Liver (tissue), 9 donors: ENCODE measurements around the gene CALML3. TPM values are rescaled to one million over a fixed set of nuclear protein-coding genes. Genes with fewer than 3 reads are reported as not detected.

Experiments used
- DNase-seq: peaks from one replicate; pipeline ENCODE4 v3.0.0-alpha.2; 2017; ENCODE audit warnings: low spot score
- H3K27ac ChIP-seq, 2 donors: one replicate each; pipeline ENCODE4 v1.7.0; 2013; ENCODE audit warnings: inconsistent platforms in 2 of 2, low read length in 2 of 2, control low read depth in 1 of 2, low read depth in 1 of 2, mild to moderate bottlenecking in 1 of 2
- H3K27me3 ChIP-seq, 4 donors: one replicate each; pipeline versions ENCODE4 v1.6.1 to v1.7.0; 2013; ENCODE audit warnings: low read length in 3 of 4, inconsistent platforms in 1 of 4, mild to moderate bottlenecking in 1 of 4, moderate library complexity in 1 of 4; ENCODE audit not compliant: control insufficient read depth in 4 of 4, insufficient read depth in 4 of 4
- H3K36me3 ChIP-seq, 4 donors: one replicate each; pipeline versions ENCODE4 v1.6.1 to v1.7.0; 2013; ENCODE audit warnings: low read length in 3 of 4, mild to moderate bottlenecking in 3 of 4, low read depth in 1 of 4, moderate library complexity in 1 of 4; ENCODE audit not compliant: control insufficient read depth in 4 of 4, insufficient read depth in 3 of 4
- H3K4me1 ChIP-seq, 4 donors: one replicate each; pipeline versions ENCODE4 v1.6.1 to v1.7.0; 2013; ENCODE audit warnings: low read length in 3 of 4, mild to moderate bottlenecking in 3 of 4, moderate library complexity in 1 of 4; ENCODE audit not compliant: control insufficient read depth in 4 of 4, insufficient read depth in 4 of 4
- H3K4me3 ChIP-seq, 3 donors: one replicate each; pipeline versions ENCODE4 v1.6.1 to v1.7.0; 2013; ENCODE audit warnings: low read length in 3 of 3, control low read depth in 1 of 3, low read depth in 1 of 3, mild to moderate bottlenecking in 1 of 3
- H3K9ac ChIP-seq, 2 donors: one replicate each; pipeline ENCODE4 v1.7.0; 2013; ENCODE audit warnings: low read length in 2 of 2, mild to moderate bottlenecking in 2 of 2, moderate library complexity in 2 of 2, control low read depth in 1 of 2, low read depth in 1 of 2
- H3K9me3 ChIP-seq, 4 donors: one replicate each; pipeline versions ENCODE4 v1.6.1 to v1.7.0; 2013; ENCODE audit warnings: low read length in 3 of 4; ENCODE audit not compliant: control insufficient read depth in 4 of 4
- EGR1 ChIP-seq, 2 donors: IDR thresholded peaks; 2 replicates each; pipeline ENCODE4 v1.6.1; 2016 to 2018; ENCODE audit warnings: antibody characterized with exemption in 2 of 2, low read depth in 2 of 2
- FOXA1 ChIP-seq: IDR thresholded peaks from 2 replicates; pipeline ENCODE4 v1.6.1; 2016; ENCODE audit warnings: antibody characterized with exemption
- FOXA2 ChIP-seq: IDR thresholded peaks from 2 replicates; pipeline ENCODE4 v1.6.1; 2016; ENCODE audit warnings: antibody characterized with exemption
- GABPA ChIP-seq, 2 donors: IDR thresholded peaks in 1 of 2; conservative IDR thresholded peaks in 1 of 2; 2 replicates each; pipeline ENCODE4 v1.6.1; 2016; ENCODE audit warnings: antibody characterized with exemption in 2 of 2, mild to moderate bottlenecking in 1 of 2, moderate library complexity in 1 of 2
- HNF4A ChIP-seq, 2 donors: conservative IDR thresholded peaks; 2 replicates each; pipeline ENCODE4 v1.6.1; 2016; ENCODE audit warnings: antibody characterized with exemption in 2 of 2, mild to moderate bottlenecking in 2 of 2
- HNF4G ChIP-seq: IDR thresholded peaks from 2 replicates; pipeline ENCODE4 v1.6.1; 2016; ENCODE audit warnings: antibody characterized with exemption
- JUND ChIP-seq, 2 donors: IDR thresholded peaks; 2 replicates each; pipeline ENCODE4 v1.6.1; 2016; ENCODE audit warnings: antibody characterized with exemption in 2 of 2
- NR2F2 ChIP-seq: IDR thresholded peaks from 2 replicates; pipeline ENCODE4 v1.6.1; 2016; ENCODE audit warnings: antibody characterized with exemption
- RXRA ChIP-seq, 2 donors: IDR thresholded peaks; 2 replicates each; pipeline ENCODE4 v1.6.1; 2017 to 2018; ENCODE audit warnings: antibody characterized with exemption in 2 of 2, mild to moderate bottlenecking in 1 of 2
- SP1 ChIP-seq: IDR thresholded peaks from 2 replicates; pipeline ENCODE4 v1.6.1; 2018; ENCODE audit warnings: antibody characterized with exemption, mild to moderate bottlenecking
- TAF1 ChIP-seq: conservative IDR thresholded peaks from 2 replicates; pipeline ENCODE4 v1.6.1; 2016; ENCODE audit warnings: antibody characterized with exemption, mild to moderate bottlenecking
- YY1 ChIP-seq: IDR thresholded peaks from 2 replicates; pipeline ENCODE4 v1.6.1; 2016; ENCODE audit warnings: antibody characterized with exemption, mild to moderate bottlenecking
- WGBS: extraction: QIAGEN DNeasy Blood & Tissue Kit; methylation state at CpG from one replicate; pipeline ENCODE4 v1.1.7; 2013; 5-methylcytosine and 5-hydroxymethylcytosine counted together
- polyA plus RNA-seq, 2 donors: library from polyadenylated mRNA; stranded (reverse) in 1 of 2; unstranded in 1 of 2; fragments of 200-250 nt in 1 of 2; fragments of >200 nt in 1 of 2; fragmentation: Nextera tagmentation in 1 of 2; extraction: Ambion mirVana in 1 of 2; gene quantifications; one replicate each; pipeline versions ENCODE4 v1.2.1 to v1.2.3, GENCODE V29; 2013 to 2015
- total RNA-seq, 2 donors: library from RNA; depleted of rRNA; stranded (reverse); fragments of >200 nt; gene quantifications; one replicate each; pipeline ENCODE4 v1.2.3, GENCODE V29; 2014
- TF ChIP-seq, protein P1 (sequence below): IDR thresholded peaks from 2 replicates; pipeline ENCODE4 v1.6.1; 2016; ENCODE audit warnings: antibody characterized with exemption
- TF ChIP-seq, protein P2 (sequence below): IDR thresholded peaks from 2 replicates; pipeline ENCODE4 v1.6.1; 2016; ENCODE audit warnings: antibody characterized with exemption
- TF ChIP-seq, protein P3 (sequence below): IDR thresholded peaks from 2 replicates; pipeline ENCODE4 v1.6.1; 2016; ENCODE audit warnings: antibody characterized with exemption, mild to moderate bottlenecking
- TF ChIP-seq, protein P4 (sequence below): IDR thresholded peaks from 2 replicates; pipeline ENCODE4 v1.6.1; 2016; ENCODE audit warnings: antibody characterized with exemption
- TF ChIP-seq, protein P5 (sequence below): fragments of 150-350 bp; IDR thresholded peaks from 2 replicates; pipeline ENCODE4 v1.5.1; 2017; ENCODE audit warnings: improper control_type of control experiment, low read depth, low read length; ENCODE audit not compliant: missing input control
- donor health status: healthy.
- donor health status: healthy.
- donor health status: healthy.
- donor health status: healthy.
- donor health status: healthy.

CALML3 gene
- total and polyA plus RNA-seq, 4 donors, result not detected

DNA sequence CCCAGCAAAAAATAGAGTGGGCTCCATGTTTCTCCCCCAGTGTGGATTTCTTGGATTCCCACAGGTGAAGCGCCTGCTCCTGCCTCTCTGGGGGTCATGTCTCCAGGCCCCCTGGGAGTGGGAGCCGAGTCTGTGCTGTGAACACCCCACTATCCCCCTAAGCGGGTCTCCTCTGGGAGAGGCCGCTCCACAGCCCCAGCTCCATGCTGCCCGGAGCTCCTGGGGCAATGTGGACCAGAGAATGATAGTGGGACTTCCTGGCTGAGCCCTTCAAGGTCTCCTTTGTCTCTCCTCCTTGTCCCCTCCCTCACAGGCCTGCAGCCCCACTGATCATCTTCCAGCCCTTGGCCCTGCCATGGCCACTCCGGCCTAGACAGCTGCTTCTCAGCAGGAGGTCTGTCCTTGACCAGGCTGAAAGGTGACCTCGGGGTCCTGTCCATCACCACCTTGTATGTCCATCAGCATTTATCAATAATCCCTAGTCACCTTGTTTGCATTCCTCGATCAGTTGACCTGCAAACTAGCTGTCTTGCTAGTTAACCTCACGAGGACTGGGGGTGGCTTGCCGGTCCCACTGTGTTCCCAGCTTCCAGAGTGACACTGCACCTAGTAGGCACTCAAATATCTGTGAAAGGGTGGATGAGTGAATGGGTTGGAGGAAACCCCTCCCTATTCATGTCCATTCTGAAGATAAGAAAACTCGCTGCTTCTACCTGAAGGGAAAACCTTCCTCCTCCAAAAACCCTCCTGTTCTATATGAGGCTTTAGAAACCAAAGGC, 776 bp upstream of the CALML3 start:
- H3K9me3 ChIP-seq, result no peaks in the 10 kb centered on the region
- no peak overlapping the region for H3K4me3 ChIP-seq
- H3K36me3 ChIP-seq, result no peaks in the 10 kb centered on the region
- WGBS, result 93% methylated on average over 11 of the region's 11 CpGs
- H3K9ac ChIP-seq, result no peak overlapping the region
- H3K4me1 ChIP-seq, result peaks cover 2 to 15% (median 12%) of the 10 kb centered on the region in 4 donors
- DNase-seq, result no peak
- H3K27me3 ChIP-seq, result no peaks in the 10 kb centered on the region
- H3K27ac ChIP-seq, result no peak overlapping the region
- TF ChIP-seq, protein P1, sequence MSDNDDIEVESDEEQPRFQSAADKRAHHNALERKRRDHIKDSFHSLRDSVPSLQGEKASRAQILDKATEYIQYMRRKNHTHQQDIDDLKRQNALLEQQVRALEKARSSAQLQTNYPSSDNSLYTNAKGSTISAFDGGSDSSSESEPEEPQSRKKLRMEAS, result no peak
- TF ChIP-seq, protein P2, sequence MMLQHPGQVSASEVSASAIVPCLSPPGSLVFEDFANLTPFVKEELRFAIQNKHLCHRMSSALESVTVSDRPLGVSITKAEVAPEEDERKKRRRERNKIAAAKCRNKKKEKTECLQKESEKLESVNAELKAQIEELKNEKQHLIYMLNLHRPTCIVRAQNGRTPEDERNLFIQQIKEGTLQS, result no peak
- TF ChIP-seq HNF4G, result no peak
- no peak for TF ChIP-seq EGR1 (IDR thresholded peaks at IDR 0.05; ENCODE audit: low read depth in 2 of 2)
- no peak for TF ChIP-seq RXRA (IDR thresholded peaks at IDR 0.05)
- no peak for TF ChIP-seq YY1

DNA sequence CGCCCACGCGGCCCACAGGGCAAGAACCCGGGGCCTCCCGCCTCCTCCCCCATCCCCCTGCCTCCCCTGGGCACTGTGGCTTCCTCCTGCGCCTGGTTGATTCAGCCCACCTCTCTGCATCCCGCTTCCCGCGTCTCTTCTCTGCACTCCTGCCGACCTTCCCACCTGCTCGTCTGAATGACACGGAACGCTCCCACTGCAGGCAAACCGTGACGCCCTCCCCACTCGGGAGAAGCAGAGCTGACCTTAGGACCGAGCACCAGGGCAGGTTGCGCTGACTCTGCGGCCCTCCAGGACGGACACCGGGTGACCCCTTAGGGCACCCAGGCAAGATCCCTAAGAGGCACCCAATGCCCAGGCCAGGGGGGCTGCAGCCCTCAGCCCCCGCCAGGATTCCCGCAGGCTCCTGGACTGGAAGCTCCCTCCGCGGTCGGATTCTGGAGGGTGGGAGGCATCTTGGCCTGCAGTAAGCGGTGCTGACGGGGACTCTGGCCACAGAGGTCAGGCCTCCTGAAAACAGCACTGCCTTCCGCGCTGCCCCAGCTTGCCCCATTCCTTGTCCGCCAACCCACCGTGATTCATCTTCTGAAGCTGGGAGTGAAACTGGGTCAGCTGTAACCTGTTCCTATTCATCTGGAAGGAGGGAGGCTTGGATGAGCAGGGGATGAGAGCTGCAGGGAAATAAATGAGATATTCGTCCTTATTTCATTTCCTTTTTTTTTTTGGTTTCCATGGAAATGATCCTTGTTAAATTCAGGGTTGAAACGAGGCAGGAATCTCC, 990 bp downstream of the CALML3 start:
- WGBS, result 89% methylated on average over 34 of the region's 34 CpGs
- Histone ChIP-seq H3K9me3 (no peaks in the 10 kb centered on the region), H3K4me1 (peaks cover 12 to 31% (median 25%) of the 10 kb centered on the region in 4 donors), H3K4me3 (no peak overlapping the region), H3K9ac (no peak overlapping the region), H3K36me3 (no peaks in the 10 kb centered on the region), H3K27ac (no peak overlapping the region), H3K27me3 (no peaks in the 10 kb centered on the region)
- no peak for DNase-seq
- TF ChIP-seq GABPA (IDR thresholded peaks at IDR 0.05 in 1 of 2, conservative IDR thresholded peaks at IDR 0.05 in 1 of 2) (no peak), YY1 (no peak), NR2F2 (no peak), TAF1 (no peak), RXRA (IDR thresholded peaks at IDR 0.05) (no peak), FOXA1 (no peak), FOXA2 (no peak), EGR1 (IDR thresholded peaks at IDR 0.05; ENCODE audit: low read depth in 2 of 2) (no peak), JUND (IDR thresholded peaks at IDR 0.05) (no peak), HNF4A (conservative IDR thresholded peaks at IDR 0.05) (no peak), SP1 (no peak)
- TF ChIP-seq, protein P3, sequence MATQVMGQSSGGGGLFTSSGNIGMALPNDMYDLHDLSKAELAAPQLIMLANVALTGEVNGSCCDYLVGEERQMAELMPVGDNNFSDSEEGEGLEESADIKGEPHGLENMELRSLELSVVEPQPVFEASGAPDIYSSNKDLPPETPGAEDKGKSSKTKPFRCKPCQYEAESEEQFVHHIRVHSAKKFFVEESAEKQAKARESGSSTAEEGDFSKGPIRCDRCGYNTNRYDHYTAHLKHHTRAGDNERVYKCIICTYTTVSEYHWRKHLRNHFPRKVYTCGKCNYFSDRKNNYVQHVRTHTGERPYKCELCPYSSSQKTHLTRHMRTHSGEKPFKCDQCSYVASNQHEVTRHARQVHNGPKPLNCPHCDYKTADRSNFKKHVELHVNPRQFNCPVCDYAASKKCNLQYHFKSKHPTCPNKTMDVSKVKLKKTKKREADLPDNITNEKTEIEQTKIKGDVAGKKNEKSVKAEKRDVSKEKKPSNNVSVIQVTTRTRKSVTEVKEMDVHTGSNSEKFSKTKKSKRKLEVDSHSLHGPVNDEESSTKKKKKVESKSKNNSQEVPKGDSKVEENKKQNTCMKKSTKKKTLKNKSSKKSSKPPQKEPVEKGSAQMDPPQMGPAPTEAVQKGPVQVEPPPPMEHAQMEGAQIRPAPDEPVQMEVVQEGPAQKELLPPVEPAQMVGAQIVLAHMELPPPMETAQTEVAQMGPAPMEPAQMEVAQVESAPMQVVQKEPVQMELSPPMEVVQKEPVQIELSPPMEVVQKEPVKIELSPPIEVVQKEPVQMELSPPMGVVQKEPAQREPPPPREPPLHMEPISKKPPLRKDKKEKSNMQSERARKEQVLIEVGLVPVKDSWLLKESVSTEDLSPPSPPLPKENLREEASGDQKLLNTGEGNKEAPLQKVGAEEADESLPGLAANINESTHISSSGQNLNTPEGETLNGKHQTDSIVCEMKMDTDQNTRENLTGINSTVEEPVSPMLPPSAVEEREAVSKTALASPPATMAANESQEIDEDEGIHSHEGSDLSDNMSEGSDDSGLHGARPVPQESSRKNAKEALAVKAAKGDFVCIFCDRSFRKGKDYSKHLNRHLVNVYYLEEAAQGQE, result no peak
- TF ChIP-seq, protein P4, sequence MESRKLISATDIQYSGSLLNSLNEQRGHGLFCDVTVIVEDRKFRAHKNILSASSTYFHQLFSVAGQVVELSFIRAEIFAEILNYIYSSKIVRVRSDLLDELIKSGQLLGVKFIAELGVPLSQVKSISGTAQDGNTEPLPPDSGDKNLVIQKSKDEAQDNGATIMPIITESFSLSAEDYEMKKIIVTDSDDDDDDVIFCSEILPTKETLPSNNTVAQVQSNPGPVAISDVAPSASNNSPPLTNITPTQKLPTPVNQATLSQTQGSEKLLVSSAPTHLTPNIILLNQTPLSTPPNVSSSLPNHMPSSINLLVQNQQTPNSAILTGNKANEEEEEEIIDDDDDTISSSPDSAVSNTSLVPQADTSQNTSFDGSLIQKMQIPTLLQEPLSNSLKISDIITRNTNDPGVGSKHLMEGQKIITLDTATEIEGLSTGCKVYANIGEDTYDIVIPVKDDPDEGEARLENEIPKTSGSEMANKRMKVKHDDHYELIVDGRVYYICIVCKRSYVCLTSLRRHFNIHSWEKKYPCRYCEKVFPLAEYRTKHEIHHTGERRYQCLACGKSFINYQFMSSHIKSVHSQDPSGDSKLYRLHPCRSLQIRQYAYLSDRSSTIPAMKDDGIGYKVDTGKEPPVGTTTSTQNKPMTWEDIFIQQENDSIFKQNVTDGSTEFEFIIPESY, result no peak
- TF ChIP-seq, protein P5, sequence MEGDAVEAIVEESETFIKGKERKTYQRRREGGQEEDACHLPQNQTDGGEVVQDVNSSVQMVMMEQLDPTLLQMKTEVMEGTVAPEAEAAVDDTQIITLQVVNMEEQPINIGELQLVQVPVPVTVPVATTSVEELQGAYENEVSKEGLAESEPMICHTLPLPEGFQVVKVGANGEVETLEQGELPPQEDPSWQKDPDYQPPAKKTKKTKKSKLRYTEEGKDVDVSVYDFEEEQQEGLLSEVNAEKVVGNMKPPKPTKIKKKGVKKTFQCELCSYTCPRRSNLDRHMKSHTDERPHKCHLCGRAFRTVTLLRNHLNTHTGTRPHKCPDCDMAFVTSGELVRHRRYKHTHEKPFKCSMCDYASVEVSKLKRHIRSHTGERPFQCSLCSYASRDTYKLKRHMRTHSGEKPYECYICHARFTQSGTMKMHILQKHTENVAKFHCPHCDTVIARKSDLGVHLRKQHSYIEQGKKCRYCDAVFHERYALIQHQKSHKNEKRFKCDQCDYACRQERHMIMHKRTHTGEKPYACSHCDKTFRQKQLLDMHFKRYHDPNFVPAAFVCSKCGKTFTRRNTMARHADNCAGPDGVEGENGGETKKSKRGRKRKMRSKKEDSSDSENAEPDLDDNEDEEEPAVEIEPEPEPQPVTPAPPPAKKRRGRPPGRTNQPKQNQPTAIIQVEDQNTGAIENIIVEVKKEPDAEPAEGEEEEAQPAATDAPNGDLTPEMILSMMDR, result no peak
- TF ChIP-seq, protein P1, result no peak
- TF ChIP-seq, protein P2, result no peak
